Colonic mucosa (tissue), 4 donors: Measurements from ENCODE around the gene DRG2. TPM values are rescaled to one million over a fixed set of nuclear protein-coding genes. Genes with fewer than 3 reads are reported as not detected.

Experiments
- DNase-seq: peaks from one replicate; pipeline ENCODE4 v3.0.0-alpha.2; 2020
- H3K27ac ChIP-seq: fragments of 200-600 bp; one replicate; pipeline ENCODE4 v1.8.0; 2021
- H3K27me3 ChIP-seq: fragments of 200-600 bp; one replicate; pipeline ENCODE4 v1.8.0; 2021
- H3K36me3 ChIP-seq: fragments of 200-600 bp; one replicate; pipeline ENCODE4 v1.8.0; 2021
- H3K4me1 ChIP-seq: fragments of 200-600 bp; one replicate; pipeline ENCODE4 v1.8.0; 2021; ENCODE audit warnings: mild to moderate bottlenecking
- H3K4me3 ChIP-seq: fragments of 200-600 bp; one replicate; pipeline ENCODE4 v1.8.0; 2021
- H3K9ac ChIP-seq, 2 donors: one replicate each; pipeline ENCODE4 v1.7.0; 2013; ENCODE audit warnings: control low read depth in 2 of 2, low read depth in 2 of 2, low read length in 2 of 2
- H3K9me3 ChIP-seq: fragments of 200-600 bp; one replicate; pipeline ENCODE4 v1.8.0; 2021
- CTCF ChIP-seq: fragments of 200-600 bp; IDR thresholded peaks from one replicate; pipeline ENCODE4 v1.8.0; 2022; ENCODE audit warnings: antibody characterized with exemption, mild to moderate bottlenecking
- intact Hi-C: fragments of 100-400 bp; cut with DNase I; formaldehyde crosslinking; loops from one replicate; pipeline ENCODE4 v1.14.1; 2022
- total RNA-seq, 2 donors: library from RNA; stranded (reverse); fragmentation: NEBNext Ultra II Directional in 1 of 2; extraction: Animal tissue kit (Norgen Biotek cat#: 25700) in 1 of 2; gene quantifications; one replicate each; pipeline ENCODE4 v1.2.1, GENCODE V29; 2021
- donor health status: healthy.
- donor health status: DM: no; HTN: no; CAD: no.
- donor health status: DM: no; HTN: no; CAD: no.

Gene DRG2
- total RNA-seq, 2 donors from 2014 or later = 25.6 to 36.9 TPM

GRCh38 chr17:18146980-18147379 lies 59.2 kb downstream of the DRG2 start:
- H3K36me3 ChIP-seq = no peaks in the 10 kb centered on the region
- no peaks in the 10 kb centered on the region for H3K9me3 ChIP-seq
- intact Hi-C loops = no loop called here
- no peak for DNase-seq
- H3K4me1 ChIP-seq = no peaks in the 10 kb centered on the region
- no peak for TF ChIP-seq CTCF
- no peak overlapping the region for H3K4me3 ChIP-seq
- no peak overlapping the region for H3K9ac ChIP-seq
- no peak overlapping the region for H3K27ac ChIP-seq
- no peaks in the 10 kb centered on the region for H3K27me3 ChIP-seq

- intact Hi-C loops = no loop called here
- Histone ChIP-seq H3K36me3 (no peaks in the 10 kb centered on the region), H3K9ac (no peak overlapping the region), H3K27me3 (no peaks in the 10 kb centered on the region), H3K4me1 (no peaks in the 10 kb centered on the region), H3K27ac (no peak overlapping the region), H3K4me3 (no peak overlapping the region), H3K9me3 (no peaks in the 10 kb centered on the region)
- no peak for TF ChIP-seq CTCF
- no peak for DNase-seq
Observed at GRCh38 chr17:18148586-18148985, 60.8 kb downstream of the DRG2 start.

DNA sequence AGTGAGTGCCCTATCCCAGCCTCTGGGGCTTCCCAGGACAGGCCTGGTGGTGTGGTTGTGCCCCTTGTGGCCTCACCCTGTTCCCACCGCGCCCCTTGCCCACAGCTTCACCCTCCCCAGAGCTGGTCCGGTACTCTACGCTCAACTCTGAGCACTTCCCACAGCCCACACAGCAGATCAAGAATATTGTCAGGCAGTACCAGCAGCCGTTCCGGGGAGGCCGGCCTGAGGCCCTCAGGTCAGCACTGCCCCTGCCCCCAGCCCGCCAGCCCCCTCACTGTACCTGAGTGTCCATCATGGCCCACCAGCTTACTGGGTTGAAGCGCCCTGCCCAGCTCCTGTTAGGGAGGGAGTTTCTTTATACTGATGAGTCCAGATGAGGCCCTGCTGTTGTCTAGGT lies 63.5 kb downstream of the DRG2 start:
- Histone ChIP-seq H3K27ac (no peak overlapping the region), H3K36me3 (no peaks in the 10 kb centered on the region), H3K9ac (no peak overlapping the region), H3K9me3 (no peaks in the 10 kb centered on the region), H3K4me3 (no peak overlapping the region), H3K27me3 (no peaks in the 10 kb centered on the region), H3K4me1 (no peaks in the 10 kb centered on the region)
- TF ChIP-seq CTCF = no peak
- DNase-seq = no peak
- intact Hi-C loops = no loop called here

DNA sequence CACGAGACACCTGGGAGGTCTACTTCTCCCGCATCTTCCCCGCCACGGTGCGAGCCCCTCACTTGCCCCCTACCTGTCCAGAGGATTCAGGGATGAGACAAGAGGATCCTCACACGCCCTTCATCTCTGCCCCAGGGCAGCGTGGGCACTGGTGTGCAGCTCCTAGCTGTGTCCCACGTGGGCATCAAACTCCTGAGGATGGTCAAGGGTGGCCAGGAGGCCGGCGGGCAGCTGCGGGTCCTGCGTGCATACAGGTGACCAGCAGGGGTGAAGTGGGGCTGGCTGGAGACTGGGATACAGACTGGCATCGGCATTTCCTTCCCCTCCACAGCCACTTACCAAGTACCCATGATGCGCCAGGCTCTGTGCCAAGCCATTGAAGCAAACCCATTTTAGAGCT lies 67.4 kb downstream of the DRG2 start:
- Histone ChIP-seq H3K4me1 (no peaks in the 10 kb centered on the region), H3K9ac (no peak overlapping the region), H3K4me3 (no peak overlapping the region), H3K27ac (no peak overlapping the region), H3K27me3 (no peaks in the 10 kb centered on the region), H3K9me3 (no peaks in the 10 kb centered on the region), H3K36me3 (no peaks in the 10 kb centered on the region)
- TF ChIP-seq CTCF = no peak
- intact Hi-C loops = no loop called here
- no peak for DNase-seq

DNA sequence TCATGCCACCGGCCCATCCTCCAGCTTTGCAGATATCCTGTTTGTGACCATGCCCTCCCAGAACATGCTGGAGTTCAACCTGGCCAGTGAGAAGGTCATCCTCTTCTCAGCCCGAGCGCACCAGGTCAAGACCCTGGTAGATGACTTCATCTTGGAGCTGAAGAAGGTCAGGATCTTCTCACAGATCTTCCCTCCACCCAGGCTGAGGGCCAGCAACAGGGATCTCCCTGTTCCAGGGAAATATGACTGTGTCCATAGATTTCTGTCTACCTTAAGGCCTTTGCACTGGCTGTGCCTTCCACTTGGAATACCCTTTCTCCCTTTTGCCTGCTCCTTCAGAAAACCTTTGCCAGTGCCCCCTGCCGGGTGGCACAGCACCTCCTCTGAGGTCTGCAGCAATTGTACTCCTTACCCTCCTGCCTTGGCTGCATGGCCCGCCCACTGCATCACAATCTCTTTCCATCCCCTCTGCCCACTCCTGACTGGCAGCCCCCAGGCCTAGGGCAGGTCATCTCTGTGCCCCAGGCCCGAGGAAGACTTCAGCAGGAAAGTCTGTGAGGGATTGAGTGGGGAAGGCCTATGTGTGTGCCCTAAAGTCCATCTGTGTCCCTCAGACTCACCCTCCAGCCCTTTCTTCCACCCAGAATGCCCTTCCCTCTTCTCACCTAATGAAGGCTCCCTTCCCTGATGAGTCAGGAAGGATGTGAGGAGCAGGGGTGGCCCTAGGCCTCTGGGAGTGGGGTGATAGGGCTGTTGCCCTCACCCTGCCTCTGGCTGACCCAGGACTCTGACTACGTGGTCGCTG lies 68.6 kb downstream of the DRG2 start:
- H3K27me3 ChIP-seq = no peaks in the 10 kb centered on the region
- H3K4me1 ChIP-seq = no peaks in the 10 kb centered on the region
- DNase-seq = no peak
- no peak overlapping the region for H3K4me3 ChIP-seq
- no peaks in the 10 kb centered on the region for H3K9me3 ChIP-seq
- H3K27ac ChIP-seq = no peak overlapping the region
- intact Hi-C loops = no loop called here
- no peaks in the 10 kb centered on the region for H3K36me3 ChIP-seq
- TF ChIP-seq CTCF = no peak
- H3K9ac ChIP-seq = no peak overlapping the region
